ENCODE results near the gene MYRIP. TPM values are rescaled to one million over a fixed set of nuclear protein-coding genes. Genes with fewer than 3 reads are reported as not detected.

The MYRIP gene
- total and polyA plus RNA-seq, 2 experiments from 2014 or later, result 1.5 to 1.8 TPM

DNA sequence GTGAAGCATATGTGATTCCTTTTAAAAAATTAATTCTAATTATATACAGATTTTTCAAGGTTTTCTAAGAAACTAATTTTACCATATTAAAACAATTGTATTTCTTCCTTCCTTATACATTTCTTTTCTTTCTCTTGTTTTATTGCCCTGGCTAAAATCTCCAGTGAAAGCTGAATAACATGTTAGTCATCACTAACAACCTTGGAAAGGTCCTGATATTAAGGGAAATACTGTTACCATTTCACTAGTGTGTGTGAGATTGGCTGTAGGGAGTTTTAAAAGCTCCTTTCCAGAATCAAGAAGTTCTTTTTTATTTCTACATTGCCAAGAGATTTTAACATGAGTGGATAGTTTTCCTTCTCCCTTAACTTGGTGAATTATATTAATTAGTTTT lies 270.4 kb downstream of the MYRIP start:
- Histone ChIP-seq H3K27ac (ENCODE audit: low read depth) (no peak overlapping the region), H4K20me1 (replicated peaks; ENCODE audit: insufficient read depth) (no peaks in the 10 kb centered on the region), H2AFZ (no peak overlapping the region), H3K4me2 (no peak overlapping the region), H3K4me3 (no peak overlapping the region), H3K9me2 (ENCODE audit: insufficient read depth) (no peaks in the 10 kb centered on the region), H3K36me3 (ENCODE audit: insufficient read depth) (no peaks in the 10 kb centered on the region), H3K4me1 (ENCODE audit: insufficient read depth) (no peaks in the 10 kb centered on the region), H3F3A (replicated peaks; ENCODE audit: low read depth) (no peaks in the 10 kb centered on the region), H3K79me2 (replicated peaks; ENCODE audit: insufficient read depth) (no peaks in the 10 kb centered on the region), H3K27me3 (ENCODE audit: insufficient read depth) (no peaks in the 10 kb centered on the region)
- Mint-ChIP-seq H3K27me3 (ENCODE audit: insufficient read depth, low read depth, poor library complexity) (no peaks in the 10 kb centered on the region), H3K36me3 (ENCODE audit: low read depth) (peaks cover 3% of the 10 kb centered on the region; the same call in 1 of the 3 replicates), H3K4me1 (no peaks in the 10 kb centered on the region), H3K27ac (no peak overlapping the region), H3K9me3 (peaks cover 7% of the 10 kb centered on the region), H3K4me3 (no peak overlapping the region)
- ATAC-seq (no peak), DNase-seq (ENCODE audit: low spot score) (no peak)
- TF ChIP-seq ZNF114 (CRISPR knock-in tag; IDR thresholded peaks at IDR 0.05) (no peak), NANOG (IDR thresholded peaks at IDR 0.05; ENCODE audit: borderline replicate concordance) (no peak), STAT1 (IDR thresholded peaks at IDR 0.05; ENCODE audit: unreplicated experiment) (no peak), CREB1 (CRISPR knock-in tag; IDR thresholded peaks at IDR 0.05; ENCODE audit: low read depth) (no peak), JUNB (IDR thresholded peaks at IDR 0.05; ENCODE audit: unreplicated experiment) (no peak)
- TF ChIP-seq, protein P1, sequence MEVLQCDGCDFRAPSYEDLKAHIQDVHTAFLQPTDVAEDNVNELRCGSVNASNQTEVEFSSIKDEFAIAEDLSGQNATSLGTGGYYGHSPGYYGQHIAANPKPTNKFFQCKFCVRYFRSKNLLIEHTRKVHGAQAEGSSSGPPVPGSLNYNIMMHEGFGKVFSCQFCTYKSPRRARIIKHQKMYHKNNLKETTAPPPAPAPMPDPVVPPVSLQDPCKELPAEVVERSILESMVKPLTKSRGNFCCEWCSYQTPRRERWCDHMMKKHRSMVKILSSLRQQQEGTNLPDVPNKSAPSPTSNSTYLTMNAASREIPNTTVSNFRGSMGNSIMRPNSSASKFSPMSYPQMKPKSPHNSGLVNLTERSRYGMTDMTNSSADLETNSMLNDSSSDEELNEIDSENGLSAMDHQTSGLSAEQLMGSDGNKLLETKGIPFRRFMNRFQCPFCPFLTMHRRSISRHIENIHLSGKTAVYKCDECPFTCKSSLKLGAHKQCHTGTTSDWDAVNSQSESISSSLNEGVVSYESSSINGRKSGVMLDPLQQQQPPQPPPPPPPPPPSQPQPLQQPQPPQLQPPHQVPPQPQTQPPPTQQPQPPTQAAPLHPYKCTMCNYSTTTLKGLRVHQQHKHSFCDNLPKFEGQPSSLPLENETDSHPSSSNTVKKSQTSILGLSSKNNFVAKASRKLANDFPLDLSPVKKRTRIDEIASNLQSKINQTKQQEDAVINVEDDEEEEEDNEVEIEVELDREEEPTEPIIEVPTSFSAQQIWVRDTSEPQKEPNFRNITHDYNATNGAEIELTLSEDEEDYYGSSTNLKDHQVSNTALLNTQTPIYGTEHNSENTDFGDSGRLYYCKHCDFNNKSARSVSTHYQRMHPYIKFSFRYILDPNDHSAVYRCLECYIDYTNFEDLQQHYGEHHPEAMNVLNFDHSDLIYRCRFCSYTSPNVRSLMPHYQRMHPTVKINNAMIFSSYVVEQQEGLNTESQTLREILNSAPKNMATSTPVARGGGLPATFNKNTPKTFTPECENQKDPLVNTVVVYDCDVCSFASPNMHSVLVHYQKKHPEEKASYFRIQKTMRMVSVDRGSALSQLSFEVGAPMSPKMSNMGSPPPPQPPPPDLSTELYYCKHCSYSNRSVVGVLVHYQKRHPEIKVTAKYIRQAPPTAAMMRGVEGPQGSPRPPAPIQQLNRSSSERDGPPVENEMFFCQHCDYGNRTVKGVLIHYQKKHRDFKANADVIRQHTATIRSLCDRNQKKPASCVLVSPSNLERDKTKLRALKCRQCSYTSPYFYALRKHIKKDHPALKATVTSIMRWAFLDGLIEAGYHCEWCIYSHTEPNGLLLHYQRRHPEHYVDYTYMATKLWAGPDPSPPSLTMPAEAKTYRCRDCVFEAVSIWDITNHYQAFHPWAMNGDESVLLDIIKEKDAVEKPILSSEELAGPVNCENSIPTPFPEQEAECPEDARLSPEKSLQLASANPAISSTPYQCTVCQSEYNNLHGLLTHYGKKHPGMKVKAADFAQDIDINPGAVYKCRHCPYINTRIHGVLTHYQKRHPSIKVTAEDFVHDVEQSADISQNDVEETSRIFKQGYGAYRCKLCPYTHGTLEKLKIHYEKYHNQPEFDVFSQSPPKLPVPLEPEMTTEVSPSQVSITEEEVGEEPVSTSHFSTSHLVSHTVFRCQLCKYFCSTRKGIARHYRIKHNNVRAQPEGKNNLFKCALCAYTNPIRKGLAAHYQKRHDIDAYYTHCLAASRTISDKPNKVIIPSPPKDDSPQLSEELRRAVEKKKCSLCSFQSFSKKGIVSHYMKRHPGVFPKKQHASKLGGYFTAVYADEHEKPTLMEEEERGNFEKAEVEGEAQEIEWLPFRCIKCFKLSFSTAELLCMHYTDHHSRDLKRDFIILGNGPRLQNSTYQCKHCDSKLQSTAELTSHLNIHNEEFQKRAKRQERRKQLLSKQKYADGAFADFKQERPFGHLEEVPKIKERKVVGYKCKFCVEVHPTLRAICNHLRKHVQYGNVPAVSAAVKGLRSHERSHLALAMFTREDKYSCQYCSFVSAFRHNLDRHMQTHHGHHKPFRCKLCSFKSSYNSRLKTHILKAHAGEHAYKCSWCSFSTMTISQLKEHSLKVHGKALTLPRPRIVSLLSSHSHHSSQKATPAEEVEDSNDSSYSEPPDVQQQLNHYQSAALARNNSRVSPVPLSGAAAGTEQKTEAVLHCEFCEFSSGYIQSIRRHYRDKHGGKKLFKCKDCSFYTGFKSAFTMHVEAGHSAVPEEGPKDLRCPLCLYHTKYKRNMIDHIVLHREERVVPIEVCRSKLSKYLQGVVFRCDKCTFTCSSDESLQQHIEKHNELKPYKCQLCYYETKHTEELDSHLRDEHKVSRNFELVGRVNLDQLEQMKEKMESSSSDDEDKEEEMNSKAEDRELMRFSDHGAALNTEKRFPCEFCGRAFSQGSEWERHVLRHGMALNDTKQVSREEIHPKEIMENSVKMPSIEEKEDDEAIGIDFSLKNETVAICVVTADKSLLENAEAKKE (CRISPR knock-in tag; IDR thresholded peaks at IDR 0.05), result no peak
- TF ChIP-seq, protein P2, sequence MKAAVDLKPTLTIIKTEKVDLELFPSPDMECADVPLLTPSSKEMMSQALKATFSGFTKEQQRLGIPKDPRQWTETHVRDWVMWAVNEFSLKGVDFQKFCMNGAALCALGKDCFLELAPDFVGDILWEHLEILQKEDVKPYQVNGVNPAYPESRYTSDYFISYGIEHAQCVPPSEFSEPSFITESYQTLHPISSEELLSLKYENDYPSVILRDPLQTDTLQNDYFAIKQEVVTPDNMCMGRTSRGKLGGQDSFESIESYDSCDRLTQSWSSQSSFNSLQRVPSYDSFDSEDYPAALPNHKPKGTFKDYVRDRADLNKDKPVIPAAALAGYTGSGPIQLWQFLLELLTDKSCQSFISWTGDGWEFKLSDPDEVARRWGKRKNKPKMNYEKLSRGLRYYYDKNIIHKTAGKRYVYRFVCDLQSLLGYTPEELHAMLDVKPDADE (IDR thresholded peaks at IDR 0.05), result no peak
- TF ChIP-seq, protein P3, sequence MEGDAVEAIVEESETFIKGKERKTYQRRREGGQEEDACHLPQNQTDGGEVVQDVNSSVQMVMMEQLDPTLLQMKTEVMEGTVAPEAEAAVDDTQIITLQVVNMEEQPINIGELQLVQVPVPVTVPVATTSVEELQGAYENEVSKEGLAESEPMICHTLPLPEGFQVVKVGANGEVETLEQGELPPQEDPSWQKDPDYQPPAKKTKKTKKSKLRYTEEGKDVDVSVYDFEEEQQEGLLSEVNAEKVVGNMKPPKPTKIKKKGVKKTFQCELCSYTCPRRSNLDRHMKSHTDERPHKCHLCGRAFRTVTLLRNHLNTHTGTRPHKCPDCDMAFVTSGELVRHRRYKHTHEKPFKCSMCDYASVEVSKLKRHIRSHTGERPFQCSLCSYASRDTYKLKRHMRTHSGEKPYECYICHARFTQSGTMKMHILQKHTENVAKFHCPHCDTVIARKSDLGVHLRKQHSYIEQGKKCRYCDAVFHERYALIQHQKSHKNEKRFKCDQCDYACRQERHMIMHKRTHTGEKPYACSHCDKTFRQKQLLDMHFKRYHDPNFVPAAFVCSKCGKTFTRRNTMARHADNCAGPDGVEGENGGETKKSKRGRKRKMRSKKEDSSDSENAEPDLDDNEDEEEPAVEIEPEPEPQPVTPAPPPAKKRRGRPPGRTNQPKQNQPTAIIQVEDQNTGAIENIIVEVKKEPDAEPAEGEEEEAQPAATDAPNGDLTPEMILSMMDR (conservative IDR thresholded peaks at IDR 0.05; ENCODE audit: low read depth in 2 of 2), result no peak
